ENCODE measurements around the gene ARID4A. TPM values are rescaled to one million over a fixed set of nuclear protein-coding genes. Genes with fewer than 3 reads are reported as not detected.

The ARID4A gene
- total and polyA plus RNA-seq, 9 of the 15 experiments (the other 6 are each of a cell fraction or from before 2014, with no cell fraction given), result 2.4 to 11.5 (median 8.7) TPM

GRCh38 chr14:58296726-58297125, 1.6 kb upstream of the ARID4A start (continued):
- TF ChIP-seq PKNOX1 (IDR thresholded peaks at IDR 0.05) (no peak), OTX1 (CRISPR knock-in tag; IDR thresholded peaks at IDR 0.05) (no peak), ZNF175 (CRISPR knock-in tag; IDR thresholded peaks at IDR 0.05; ENCODE audit: low read depth) (no peak), ZNF124 (CRISPR knock-in tag; IDR thresholded peaks at IDR 0.05) (no peak), SIN3A (IDR thresholded peaks at IDR 0.05; ENCODE audit: borderline replicate concordance in 2 of 2, control insufficient read depth in 1 of 2, low read depth in 2 of 2, low read length in 2 of 2) (0 out of 4 replicates have a peak, but pooled peaks of 1 of the 2 experiments have one; percentile 1), ZNF12 (CRISPR knock-in tag; IDR thresholded peaks at IDR 0.05) (no peak)

- ChIA-PET CTCF (ENCODE audit: low intra/inter-chr PET ratio) (no interaction called here), POLR2A (interaction anchor here (0.6 to 2.7 kb wide), 8 partner anchors 8 to 176 kb away, joined by 3 to 10 read pairs (median 5); no protein-coding TSS in a partner anchor)
- no peaks in the 10 kb centered on the region for H4K20me1 ChIP-seq (replicated peaks; ENCODE audit: control insufficient read depth, insufficient read depth, low read length)
- intact Hi-C loops (cut with micrococcal nuclease) (loop anchor here (5.0 kb wide), 3 partner anchors 55 to 890 kb away; partner anchors contain the start of genes ACTR10, DAAM1 and PSMA3), in situ Hi-C loops (cut with MboI) (no loop called here)
- whole genome bisulfite sequencing (ENCODE audit: insufficient coverage, low coverage, missing lambda C conversion rate), result 1% methylated on average over 10 of the region's 10 CpGs
- H3K4me2 ChIP-seq (ENCODE audit: insufficient read depth, low read length), result peak overlapping the region; percentile 93
- H3K27ac ChIP-seq (ENCODE audit: extremely low read depth, low read depth, low read length), result peak overlapping the region; percentile 99
- H3K27me3 ChIP-seq (ENCODE audit: control insufficient read depth in 2 of 2, insufficient read depth in 2 of 2, low read length in 2 of 2), result no peaks in the 10 kb centered on the region
- no peaks in the 10 kb centered on the region for H3K9me1 ChIP-seq (ENCODE audit: control insufficient read depth, insufficient read depth, low read length)
- H3K79me2 ChIP-seq (ENCODE audit: control insufficient read depth, insufficient read depth, low read length), result peaks cover 77% of the 10 kb centered on the region
- BruUV-seq (replicated peaks), result TSS peak; percentile 64
- no peaks in the 10 kb centered on the region; a peak in 3 of 5 replicates for H3K4me1 ChIP-seq (replicated peaks in 1 of 2; ENCODE audit: control insufficient read depth in 2 of 2, insufficient read depth in 2 of 2, low read length in 2 of 2)
- no peak for DNase-seq (ENCODE audit: extremely low read depth in 1 of 4, low spot score in 3 of 4)
- ATAC-seq, result peak; percentile 3
- H3K9me3 ChIP-seq (replicated peaks; ENCODE audit: control insufficient read depth, insufficient read depth, low read depth, low read length), result no peaks in the 10 kb centered on the region
- H3K9ac ChIP-seq (ENCODE audit: insufficient read depth in 1 of 2, low read depth in 2 of 2, low read length in 2 of 2), result peak overlapping the region; percentile 92 to 94; a peak in 3 of 4 replicates
- peak overlapping the region; percentile 66 for H2AFZ ChIP-seq (ENCODE audit: low read depth, low read length)
- no peak for FAIRE-seq
- peaks cover 37% of the 10 kb centered on the region; the same call in 2 of the 3 replicates for H3K36me3 ChIP-seq (ENCODE audit: control insufficient read depth, insufficient read depth, low read length)
- peak overlapping the region; percentile 74 for H3K4me3 ChIP-seq
- no peak for TF ChIP-seq CAMTA2 (CRISPR knock-in tag; conservative IDR thresholded peaks at IDR 0.05)
- TF ChIP-seq MGA (IDR thresholded peaks at IDR 0.05), result peak; percentile 58
- TF ChIP-seq RAD51 (IDR thresholded peaks at IDR 0.05; ENCODE audit: borderline replicate concordance, low read depth), result 0 out of 2 replicates have a peak, but pooled peaks have one; percentile 1
Observed at GRCh38 chr14:58297412-58297761, 968 bp upstream of the ARID4A start.
